GM18499 (cell line): ENCODE results near the gene TMEM120B.
"Not testable (repeated sequence)": the region's sequence is repeated elsewhere in the genome, so short reads cannot be mapped to it uniquely, and the experiment has no call there.

Source experiments
- ATAC-seq: cut with Tn5 transposase; IDR thresholded peaks from one replicate; pipeline ENCODE4 v1.9.1; 2021; ENCODE audit warnings: moderate number of reproducible peaks; ENCODE audit not compliant: insufficient read depth, unreplicated experiment

Gene TMEM120B

DNA sequence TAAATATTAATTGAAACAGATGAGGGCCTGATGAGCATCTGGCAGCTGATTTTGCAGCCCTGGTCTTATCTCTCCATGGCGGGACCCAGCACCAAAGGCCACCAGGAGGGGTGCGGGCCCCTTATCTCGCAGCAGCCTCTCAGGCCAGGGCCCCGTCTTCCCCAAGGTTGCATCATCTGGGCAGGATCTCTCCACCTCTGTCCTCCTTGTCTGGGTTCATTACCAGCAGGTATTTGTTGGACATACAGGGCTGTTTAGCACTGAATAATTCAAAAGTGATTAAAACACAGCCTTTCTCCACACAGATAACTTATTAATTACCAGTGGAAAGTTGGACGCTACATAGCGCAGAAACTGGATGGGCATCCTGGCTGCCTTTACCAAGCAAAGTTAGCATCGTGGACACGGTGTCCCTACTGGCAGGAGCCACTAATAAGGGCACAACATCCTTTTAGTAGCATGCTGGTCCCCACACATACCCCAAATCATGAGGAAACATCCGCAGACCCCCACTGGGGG is 25.8 kb downstream of the TMEM120B start:
- no peak for ATAC-seq

DNA sequence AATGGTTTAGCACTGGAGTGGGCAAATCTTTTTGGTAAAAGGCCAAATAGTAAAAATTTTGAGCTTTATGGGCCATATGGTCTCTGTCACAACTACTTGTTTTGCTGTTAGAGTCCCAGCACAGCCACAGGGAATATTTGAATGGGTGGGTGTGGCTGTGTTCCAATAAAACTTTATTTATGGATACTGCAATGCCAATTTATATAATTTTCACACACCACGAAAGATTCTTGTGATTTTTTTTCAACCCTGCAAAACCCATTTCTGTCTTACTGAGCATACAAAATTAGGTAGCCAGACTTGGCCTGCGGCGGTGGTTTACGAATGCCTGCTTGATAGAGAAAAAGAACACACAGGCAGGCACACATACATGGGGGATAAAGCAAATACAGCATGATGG is 28.3 kb downstream of the TMEM120B start:
- ATAC-seq: no peak

DNA sequence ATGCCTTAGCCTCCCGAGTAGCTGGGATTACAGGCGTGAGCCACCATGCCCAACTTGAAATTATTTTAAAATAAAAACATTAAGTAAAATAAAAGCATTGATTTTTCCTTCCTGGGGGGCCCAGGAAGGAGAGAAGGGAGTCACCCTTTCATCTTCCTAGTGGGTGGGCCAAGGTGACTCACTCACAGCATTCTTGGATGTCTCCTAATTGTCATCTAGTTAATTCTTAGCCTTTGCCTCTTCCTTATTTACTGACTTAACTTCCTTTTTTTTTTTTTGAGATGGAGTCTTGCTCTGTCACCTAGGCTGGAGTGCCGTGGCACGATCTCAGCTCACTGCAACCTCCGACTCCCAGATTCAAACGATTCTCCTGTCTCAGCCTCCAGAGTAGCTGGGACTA is 29.2 kb downstream of the TMEM120B start:
- ATAC-seq: no peak

DNA sequence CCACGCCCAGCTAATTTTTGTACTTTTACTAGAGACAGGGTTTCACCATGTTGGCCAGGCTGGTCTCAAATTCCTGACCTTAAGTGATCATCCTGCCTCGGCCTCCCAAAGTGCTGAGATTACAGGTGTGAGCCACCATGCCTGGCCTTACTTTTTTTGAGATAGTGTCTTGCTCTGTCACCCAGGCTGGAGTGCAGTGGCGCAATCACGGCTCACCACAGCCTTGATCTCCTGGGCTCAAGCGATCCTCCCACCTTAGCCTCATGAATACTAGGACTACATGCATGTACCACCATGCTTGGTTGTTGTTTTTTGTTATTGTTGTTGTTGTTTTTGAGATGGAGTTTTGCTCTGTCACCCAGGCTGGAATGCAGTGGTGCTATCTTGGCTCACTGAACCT is 33.0 kb downstream of the TMEM120B start:
- ATAC-seq: not testable (repeated sequence)

DNA sequence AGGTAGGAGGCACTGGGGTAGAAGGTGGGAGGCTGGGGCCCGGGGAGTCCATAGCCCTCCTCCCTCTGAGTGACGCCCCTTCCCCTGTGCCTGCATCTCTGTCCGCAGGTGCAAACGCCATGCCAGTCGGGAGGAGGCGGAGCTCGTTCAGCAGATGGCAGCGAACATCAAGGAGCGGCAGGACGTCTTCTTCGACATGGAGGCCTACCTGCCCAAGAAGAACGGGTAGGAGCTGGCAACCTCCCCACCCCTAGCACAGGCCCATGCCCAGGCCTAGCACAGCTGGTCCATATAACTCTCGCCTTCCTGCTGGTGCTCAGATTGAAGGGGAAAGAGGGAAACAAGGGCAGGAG is 35.6 kb downstream of the TMEM120B start:
- no peak for ATAC-seq

DNA sequence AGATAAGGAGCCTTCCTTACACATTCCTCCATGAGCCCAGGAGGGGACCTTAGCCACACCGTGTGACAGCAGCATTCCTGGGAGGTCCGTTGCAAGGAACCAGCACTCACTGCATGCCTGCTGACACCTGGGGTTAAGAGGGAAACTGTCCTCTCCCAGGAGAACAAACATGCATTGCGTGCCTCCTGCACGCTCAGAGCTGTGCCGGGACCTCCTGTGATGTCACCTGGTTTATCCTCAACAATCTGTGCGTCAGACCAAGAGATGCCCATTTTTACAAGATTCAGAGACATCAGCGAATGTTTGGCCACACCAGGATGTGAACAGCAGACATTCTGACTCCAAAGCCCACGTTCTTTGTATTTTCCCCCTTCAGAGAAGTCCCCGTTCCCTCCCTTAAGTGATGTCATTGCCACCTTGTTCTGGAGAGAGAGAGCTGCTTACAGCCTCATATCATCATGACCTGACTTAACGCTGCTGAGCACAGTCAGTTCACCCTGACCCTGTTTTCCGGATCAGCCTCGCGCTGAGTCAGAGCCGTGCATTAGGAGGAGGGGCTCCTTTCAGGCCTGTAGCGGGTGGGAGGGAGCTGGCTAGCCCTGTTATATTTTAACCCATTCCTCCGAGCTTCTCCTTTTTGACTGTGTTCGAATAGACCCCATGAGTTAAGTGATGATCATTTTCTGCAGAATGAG is 36.2 kb downstream of the TMEM120B start:
- no peak for ATAC-seq

DNA sequence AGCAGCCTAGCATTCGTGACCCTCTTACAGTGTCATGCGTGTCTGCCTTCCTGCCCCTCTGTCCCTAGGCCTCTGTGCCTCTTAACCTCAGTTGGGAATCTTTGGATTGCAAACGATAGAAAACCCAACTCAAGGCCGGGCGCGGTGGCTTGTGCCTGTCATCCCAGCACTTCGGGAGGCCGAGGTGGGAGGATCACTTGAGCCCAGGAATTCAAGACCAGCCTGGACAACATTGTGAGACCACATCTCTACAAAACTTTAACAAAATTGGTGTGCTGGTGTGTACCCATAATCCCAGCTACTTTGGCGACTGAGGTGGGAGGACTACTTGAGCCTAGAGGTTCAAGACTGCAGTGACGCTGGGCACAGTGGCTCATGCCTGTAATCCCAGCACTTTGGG is 36.7 kb downstream of the TMEM120B start:
- no peak for ATAC-seq

DNA sequence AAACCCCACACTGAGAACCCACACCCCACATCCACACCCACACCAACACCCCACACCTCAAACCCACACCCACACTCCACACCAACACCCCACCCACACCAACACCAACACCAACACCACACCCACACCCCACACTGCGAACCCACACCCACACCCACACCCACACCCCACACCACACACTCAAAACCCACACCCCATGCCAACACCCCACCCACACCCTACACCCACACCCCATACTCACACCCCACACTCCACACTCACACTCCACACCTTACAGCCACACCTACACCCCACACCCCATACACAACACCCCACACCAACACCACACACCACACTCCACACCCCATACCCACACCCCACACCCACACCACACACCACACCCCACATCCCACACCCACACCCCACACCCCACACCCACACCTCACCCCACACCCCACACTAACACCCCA is 38.0 kb downstream of the TMEM120B start:
- no peak for ATAC-seq

DNA sequence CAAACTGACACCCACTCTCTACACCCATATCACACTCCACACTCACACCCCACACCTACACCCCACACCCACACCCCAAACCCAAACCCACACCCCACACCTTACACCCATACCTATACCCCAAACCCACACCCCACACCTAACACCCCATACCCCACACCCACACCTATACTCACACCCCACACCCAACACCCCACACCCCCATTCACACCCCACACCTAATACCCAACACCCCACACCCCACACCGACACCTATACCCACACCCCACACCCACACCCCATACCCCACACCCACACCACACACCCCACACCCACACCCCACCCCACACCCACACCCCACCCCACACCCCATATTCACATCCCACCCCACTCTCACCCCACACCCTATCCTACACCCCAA is 38.5 kb downstream of the TMEM120B start:
- ATAC-seq: no peak

DNA sequence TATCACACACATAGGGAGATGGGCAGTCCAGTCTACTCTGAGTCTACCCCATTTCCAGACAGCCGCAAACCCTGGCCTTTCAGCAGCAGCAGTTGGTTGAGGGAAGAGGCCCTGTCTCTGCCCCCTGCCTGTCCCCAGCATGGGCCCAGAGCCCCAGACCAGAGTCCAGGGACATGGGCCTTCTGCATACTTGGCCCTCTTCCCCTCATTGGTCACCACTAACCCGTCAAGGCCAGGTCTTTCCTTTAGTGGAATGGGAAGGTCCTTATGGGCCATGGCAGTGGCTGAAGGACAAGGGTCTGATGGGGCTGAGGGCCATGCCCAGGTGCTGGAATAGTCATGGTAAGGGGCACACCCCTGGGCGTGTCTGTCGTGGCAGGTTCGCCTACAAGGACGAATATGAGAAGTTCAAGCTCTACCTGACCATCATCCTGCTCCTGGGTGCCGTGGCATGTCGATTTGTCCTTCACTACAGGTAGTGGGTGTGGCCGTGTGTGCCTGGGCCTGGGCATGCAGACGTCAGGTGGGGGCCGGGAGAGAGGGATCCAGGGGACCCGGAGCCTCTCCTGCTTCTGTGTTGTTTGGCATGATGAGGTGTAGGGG is 39.3 kb downstream of the TMEM120B start:
- no peak for ATAC-seq

DNA sequence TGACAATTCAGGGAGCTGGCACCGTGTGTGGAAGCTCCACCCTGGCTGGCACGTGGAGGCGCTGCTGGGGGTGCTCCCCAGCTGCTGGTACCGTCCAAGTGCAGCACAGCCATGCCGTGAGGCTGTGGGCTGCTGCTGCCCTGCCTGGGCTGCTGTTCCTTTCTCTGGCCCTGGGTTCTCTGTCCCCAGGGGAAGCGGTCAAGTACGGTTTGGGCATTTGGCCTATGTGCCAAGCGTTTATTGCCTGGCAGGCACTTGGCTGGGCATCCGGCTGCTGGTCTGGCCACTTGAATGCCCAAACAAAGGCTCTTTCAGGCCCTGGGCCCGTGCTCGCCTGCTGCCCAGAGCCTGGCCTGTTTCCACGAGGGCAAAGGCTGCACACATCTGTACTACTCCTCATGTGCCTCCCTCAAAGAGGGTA is 41.3 kb downstream of the TMEM120B start:
- no peak for ATAC-seq

DNA sequence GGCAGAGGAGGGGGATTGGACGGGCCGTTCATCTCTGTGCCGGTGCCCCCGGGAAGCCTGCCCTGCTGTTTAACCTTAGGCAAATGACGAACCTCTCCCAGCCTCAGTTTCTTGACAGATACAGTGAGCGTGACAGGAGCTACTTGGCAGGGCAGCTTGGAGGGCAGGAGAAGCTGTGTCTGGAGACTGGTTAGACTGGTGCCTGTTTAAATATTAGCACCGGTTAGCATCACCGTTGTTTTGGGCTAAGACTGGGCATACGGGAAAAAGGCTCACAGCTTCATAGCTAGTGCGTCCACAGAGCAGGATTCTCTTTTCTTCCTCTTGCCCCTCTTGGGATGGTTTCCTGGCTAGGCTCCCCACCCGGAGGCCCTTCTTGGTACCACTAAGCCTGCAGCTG is 42.3 kb downstream of the TMEM120B start:
- ATAC-seq: no peak

DNA sequence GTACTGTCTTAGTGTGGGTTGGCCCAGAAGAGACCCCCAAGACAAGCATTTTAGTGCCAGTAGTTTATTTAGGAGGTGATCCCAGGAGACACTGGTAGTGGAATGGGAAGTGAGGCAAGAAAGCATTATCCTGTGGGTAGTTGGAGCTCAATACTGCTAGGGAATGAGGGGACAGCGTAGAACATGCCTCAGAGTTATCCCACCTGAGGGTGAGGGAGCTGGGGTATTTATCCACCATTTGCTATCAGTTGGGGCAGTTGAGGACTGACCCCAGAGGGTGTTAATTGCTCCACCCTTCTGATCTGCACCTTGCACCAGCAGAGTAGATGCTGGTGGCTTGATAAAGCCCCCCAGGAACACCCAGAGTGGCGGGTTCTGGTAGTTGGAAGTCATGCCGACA is 43.0 kb downstream of the TMEM120B start:
- ATAC-seq: no peak

DNA sequence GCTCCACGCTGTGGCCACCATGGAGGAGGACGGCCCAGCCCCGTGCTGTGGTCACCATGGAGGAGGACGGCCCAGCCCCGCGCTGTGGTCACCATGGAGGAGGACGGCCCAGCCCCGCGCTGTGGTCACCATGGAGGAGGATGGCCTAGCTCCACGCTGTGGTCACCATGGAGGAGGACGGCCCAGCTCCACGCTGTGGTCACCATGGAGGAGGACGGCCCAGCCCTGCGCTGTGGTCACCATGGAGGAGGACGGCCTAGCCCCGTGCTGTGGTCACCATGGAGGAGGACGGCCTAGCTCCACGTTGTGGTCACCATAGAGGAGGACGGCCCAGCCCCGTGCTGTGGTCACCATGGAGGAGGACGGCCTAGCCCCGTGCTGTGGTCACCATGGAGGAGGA is 46.0 kb downstream of the TMEM120B start:
- ATAC-seq: not testable (repeated sequence)

DNA sequence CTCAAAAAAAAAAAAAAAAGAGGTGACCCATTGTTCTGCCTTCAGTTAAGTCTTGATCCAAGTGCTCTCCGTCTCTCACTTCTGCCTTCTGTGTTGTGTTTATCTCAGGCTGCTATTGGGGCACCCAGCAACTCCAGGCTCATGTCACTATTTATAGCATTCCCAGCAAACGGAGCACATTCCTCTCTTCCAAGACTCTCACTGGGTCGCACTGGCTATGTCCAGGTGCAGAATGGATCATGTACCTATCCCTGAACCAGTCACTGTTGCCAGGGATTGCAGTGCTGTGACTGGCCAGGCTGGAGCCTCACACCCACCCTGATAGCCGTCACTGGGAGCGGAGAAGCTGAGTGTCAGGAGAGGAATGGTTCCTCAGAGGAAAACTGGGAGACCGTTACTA is 49.7 kb downstream of the TMEM120B start:
- no peak for ATAC-seq

DNA sequence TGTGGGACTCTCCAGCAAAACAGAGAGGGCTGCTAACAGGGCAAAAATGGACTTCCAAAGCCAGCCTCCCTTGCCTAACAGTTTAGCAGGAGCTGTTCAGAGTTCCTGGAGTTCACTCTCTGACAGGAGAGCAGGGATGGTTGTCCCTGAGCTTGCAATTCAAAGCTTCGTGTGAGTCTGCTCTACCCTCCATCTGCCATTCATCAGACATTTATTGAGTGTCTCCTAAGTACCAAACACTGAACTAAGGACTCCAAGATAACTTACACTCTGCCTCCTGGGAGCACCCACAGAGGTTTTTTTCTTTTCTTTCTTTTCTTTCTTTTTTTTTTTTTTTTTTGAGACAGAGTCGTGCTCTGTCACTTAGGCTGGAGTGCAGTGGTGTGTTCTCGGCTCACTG is 52.3 kb downstream of the TMEM120B start:
- no peak for ATAC-seq

DNA sequence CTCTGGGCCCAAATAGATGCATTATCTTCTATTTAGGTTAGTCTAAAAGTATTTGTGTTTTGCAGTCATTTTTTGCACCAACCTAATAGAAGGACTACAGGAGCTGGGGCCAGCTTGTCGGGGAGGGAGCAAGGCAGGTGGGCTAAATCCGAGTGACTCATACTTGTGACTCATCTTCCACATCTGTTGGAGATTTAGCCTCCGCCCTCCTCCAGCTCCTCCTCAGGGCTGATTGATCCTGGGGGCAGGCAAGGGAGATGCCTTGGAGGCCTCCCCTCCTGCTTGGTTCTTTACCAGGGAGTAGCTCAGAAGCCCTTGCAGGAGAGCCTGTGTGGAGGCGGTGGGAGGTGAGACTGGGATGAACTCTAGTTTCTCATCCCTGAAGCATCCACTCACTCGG is 53.0 kb downstream of the TMEM120B start:
- no peak for ATAC-seq

DNA sequence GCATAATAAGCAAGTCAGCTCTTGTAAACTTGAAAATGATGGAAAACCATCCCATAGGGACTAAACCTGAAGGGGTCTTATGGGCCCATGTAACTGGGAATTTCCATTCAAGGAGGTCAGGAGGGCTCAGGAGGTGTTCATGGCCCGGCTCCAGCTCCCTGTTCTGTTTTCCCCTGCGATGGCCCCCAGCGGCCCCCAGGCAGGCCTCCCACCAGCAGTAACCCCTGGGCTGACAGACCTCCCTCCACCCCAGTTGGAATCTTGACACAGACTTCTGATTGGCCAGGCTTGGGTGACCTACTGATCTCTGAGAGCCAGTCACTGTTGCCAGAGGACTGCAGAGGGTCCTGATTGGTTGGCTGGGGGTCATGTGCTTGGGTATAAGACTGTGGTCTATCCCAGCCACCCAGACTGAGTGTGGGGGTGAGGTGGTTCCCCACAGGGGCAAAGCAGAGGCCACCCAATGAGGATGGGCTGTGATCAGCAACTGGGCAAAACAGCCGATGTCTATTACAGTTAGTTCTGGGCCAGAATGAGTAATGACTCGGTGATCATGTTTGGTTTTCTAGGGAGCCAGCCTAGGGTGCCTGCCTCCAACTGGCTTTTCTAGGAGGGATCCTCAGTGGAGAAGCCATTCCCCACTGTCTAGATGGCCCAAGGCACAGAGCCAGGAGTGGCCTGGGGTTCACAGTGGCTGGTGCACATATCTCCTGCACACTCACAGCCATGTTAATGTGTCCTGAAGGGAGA is 53.9 kb downstream of the TMEM120B start:
- ATAC-seq: no peak

DNA sequence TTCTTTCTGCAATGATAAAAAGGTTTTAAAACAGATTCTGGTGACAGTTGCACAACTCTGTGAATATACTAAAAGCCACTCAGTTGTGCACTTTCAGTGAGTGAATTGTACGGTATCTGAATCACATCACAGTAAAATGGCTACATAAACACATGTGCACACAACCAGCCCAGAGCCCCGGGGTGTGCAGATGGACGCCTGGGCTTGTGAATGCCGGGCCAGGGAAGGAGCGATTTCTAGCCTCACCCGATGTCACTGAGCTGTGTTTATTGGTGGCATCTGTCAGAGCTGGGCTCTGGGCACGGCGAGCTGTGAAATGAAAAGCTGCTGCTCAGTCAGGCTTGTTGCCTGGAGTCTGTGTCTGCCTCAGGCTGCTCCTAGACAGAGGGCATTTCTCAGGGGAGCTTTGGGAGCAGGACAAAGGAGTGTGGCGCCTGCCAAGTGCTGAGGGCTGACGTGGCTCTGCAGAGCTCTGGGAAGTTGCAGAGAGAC is 55.0 kb downstream of the TMEM120B start:
- ATAC-seq: no peak

DNA sequence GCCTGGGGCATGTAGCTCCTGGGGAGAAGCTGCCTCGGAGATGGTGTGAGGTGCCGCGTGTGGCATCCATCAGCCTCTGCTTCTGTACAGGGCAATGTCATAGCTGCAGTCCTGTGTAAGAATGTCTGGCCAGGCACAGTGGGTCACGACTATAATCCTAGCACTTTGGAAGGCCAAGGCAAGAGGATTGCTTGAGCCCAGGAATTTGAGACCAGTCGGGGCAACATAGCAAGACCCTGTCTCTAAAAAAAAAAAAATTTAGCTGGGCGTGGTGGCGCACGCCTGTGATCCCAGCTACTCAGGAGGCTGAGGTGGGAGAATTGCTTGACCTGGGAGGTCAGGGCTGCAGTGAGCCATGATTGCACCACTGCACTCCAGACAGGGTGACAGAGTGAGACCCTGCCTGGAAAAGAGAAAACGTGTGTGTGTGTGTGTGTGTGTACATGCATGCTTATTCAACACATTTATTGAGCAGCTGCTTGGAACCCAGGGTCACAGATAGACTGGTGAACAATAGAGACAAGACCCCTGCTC is 56.8 kb downstream of the TMEM120B start:
- no peak for ATAC-seq

DNA sequence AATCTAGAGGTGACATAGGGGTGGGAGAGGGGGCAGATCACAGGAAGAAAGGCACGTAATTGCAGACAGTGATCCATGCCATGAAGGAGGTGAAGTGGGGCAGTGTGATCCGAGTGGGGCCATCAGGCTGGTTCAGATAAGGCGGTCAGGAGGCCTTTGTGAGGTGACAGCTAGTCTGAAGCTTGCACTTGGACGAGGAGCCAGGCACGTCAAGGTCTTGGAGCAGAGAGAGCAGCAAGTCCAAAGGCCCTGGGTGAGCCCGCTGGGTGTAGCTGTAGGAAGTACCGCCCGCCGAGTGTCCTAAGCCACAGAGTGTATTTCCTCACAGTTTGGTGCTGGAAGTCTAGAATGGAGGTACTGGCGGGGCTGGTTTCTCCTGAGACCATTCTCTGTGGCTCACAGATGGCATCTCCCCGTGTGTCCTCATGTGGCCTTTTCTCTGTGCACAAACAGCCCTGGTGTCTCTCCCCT is 57.3 kb downstream of the TMEM120B start:
- ATAC-seq: no peak
